ENCODE results near the gene DBNDD2. TPM values are rescaled to one million over a fixed set of nuclear protein-coding genes. Genes with fewer than 3 reads are reported as not detected.

The DBNDD2 gene
- total RNA-seq, 1 donor from 2014 or later, result 37.7 TPM

- Mint-ChIP-seq H3K4me1 (ENCODE audit: unreplicated experiment) (no peaks in the 10 kb centered on the region), H3K36me3 (ENCODE audit: unreplicated experiment) (no peaks in the 10 kb centered on the region), H3K4me3 (ENCODE audit: unreplicated experiment) (no peak overlapping the region), H3K27me3 (ENCODE audit: unreplicated experiment) (peaks cover 45% of the 10 kb centered on the region), H3K9me3 (ENCODE audit: unreplicated experiment) (no peaks in the 10 kb centered on the region), H3K27ac (ENCODE audit: unreplicated experiment) (no peak overlapping the region)
- no peak for DNase-seq (ENCODE audit: extremely low spot score, unreplicated experiment)
- TF ChIP-seq CTCF (IDR thresholded peaks at IDR 0.05), result peak; percentile 23
Observed at GRCh38 chr20:45459606-45460005, 51.5 kb downstream of the DBNDD2 start.

Small RNA genes lying within 50 kb of the gene (microRNA-seq; reads per million reads assigned to microRNA genes)
- gene MIR6812 (ENCODE audit: unreplicated experiment), result not detected

Other genes with a start within 250 kb of the DBNDD2 start
- gene PI3, start 233.4 kb upstream of the DBNDD2 start, total RNA-seq, result not detected in 2 replicates
- gene SEMG1, start 201.3 kb upstream of the DBNDD2 start, total RNA-seq, result not detected in 2 replicates
- not detected in 2 replicates for gene SEMG2, start 186.9 kb upstream of the DBNDD2 start, total RNA-seq
- gene SLPI, start 153.7 kb upstream of the DBNDD2 start, total RNA-seq, result not detected in 2 replicates
- gene RBPJL, start 101.4 kb upstream of the DBNDD2 start, total RNA-seq, result not detected in 2 replicates
- gene MATN4, start 100.0 kb upstream of the DBNDD2 start, total RNA-seq, result not detected in 2 replicates
- 31.5 and 32.3 TPM in 2 replicates for gene SDC4, start 59.9 kb upstream of the DBNDD2 start, total RNA-seq
- 23.7 and 23.8 TPM in 2 replicates for gene SYS1, start 45.1 kb upstream of the DBNDD2 start, total RNA-seq
- not detected in 2 replicates for gene TP53TG5, start 30.0 kb upstream of the DBNDD2 start, total RNA-seq
- 137 and 140 TPM in 2 replicates for gene PIGT, start 7.9 kb downstream of the DBNDD2 start, total RNA-seq
- gene WFDC2, start 61.5 kb downstream of the DBNDD2 start, total RNA-seq, result not detected in 2 replicates
- gene SPINT3, start 107.3 kb downstream of the DBNDD2 start, total RNA-seq, result not detected in 2 replicates
- gene WFDC6, start 131.2 kb downstream of the DBNDD2 start, total RNA-seq, result not detected in 2 replicates
- gene EPPIN, start 139.1 kb downstream of the DBNDD2 start, total RNA-seq, result not detected in 2 replicates
- not detected in 2 replicates for gene WFDC8, start 171.0 kb downstream of the DBNDD2 start, total RNA-seq
- not detected in 2 replicates for gene WFDC10A, start 221.4 kb downstream of the DBNDD2 start, total RNA-seq
- not detected in 2 replicates for gene WFDC9, start 223.0 kb downstream of the DBNDD2 start, total RNA-seq